Chondrocyte (in vitro differentiated cells): ENCODE measurements around the gene TRDMT1. TPM values are rescaled to one million over a fixed set of nuclear protein-coding genes. Genes with fewer than 3 reads are reported as not detected.

Experiments
- DNase-seq: peaks from one replicate; pipeline ENCODE4 v3.0.0; 2021; ENCODE audit warnings: mixed read lengths, low spot score
- H3K27ac Mint-ChIP-seq: one replicate; pipeline ENCODE4 v1.8.0; 2021; ENCODE audit warnings: mild to moderate bottlenecking, moderate library complexity, mixed read lengths; ENCODE audit not compliant: unreplicated experiment
- H3K27me3 Mint-ChIP-seq: 2 replicates; pipeline ENCODE4 v1.8.0; 2021; ENCODE audit warnings: low read depth, mixed read lengths
- H3K36me3 Mint-ChIP-seq: 2 replicates; pipeline ENCODE4 v1.8.0; 2021; ENCODE audit warnings: low read depth, mixed read lengths
- H3K4me1 Mint-ChIP-seq: 2 replicates; pipeline ENCODE4 v1.8.0; 2021; ENCODE audit warnings: low read depth, mild to moderate bottlenecking, mixed read lengths
- H3K4me3 Mint-ChIP-seq: one replicate; pipeline ENCODE4 v1.8.0; 2021; ENCODE audit warnings: mild to moderate bottlenecking, moderate library complexity, mixed read lengths; ENCODE audit not compliant: unreplicated experiment
- H3K9me3 Mint-ChIP-seq: 2 replicates; pipeline ENCODE4 v1.8.0; 2021; ENCODE audit warnings: low read depth, mixed read lengths
- total RNA-seq: library from RNA; stranded (reverse); gene quantifications from 3 replicates; pipeline ENCODE4 v1.2.1, GENCODE V29; 2021
- TF ChIP-seq, protein P1 (sequence below): fragments of 200-600 bp; sonication (generic); IDR thresholded peaks from 2 replicates; pipeline ENCODE4 v1.5.0; 2021; ENCODE audit warnings: antibody characterized with exemption, mild to moderate bottlenecking, moderate library complexity

TRDMT1 gene
- total RNA-seq, 1 donor from 2014 or later, result 4.7 TPM

GRCh38 chr10:17140386-17140761 is 61.1 kb downstream of the TRDMT1 start:
- no peak overlapping the region for H3K27ac Mint-ChIP-seq
- DNase-seq, result no peak
- no peak overlapping the region for H3K4me3 Mint-ChIP-seq

DNA sequence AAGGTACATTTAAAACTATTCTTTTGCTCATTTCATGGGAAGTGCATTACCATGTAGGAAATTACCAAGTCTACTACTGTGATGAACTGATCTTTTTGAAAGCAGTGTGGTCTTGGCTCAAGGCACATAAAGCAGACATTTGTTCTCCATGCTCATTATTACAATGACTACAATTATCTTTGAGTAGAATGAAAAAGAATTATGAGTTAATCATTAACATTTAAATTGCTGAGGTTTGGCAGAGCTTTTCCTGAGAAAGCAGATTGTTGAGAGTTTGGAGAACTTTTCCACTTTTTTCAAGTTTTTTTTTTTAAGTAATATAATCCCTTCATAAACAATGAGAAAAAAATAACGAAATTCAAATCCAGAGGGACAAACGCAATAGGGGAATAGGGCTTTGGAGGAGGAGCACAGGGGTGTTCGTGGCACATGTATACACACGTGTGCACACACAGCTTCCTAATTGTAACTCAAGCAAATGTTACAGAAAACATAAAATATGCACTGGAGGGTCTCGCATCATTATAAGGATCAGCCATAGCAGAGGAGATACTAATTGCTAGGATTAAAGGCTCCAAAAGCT is 62.9 kb downstream of the TRDMT1 start:
- H3K27ac Mint-ChIP-seq, result no peak overlapping the region
- peaks cover 2% of the 10 kb centered on the region for H3K36me3 Mint-ChIP-seq
- DNase-seq, result no peak
- H3K9me3 Mint-ChIP-seq, result peaks cover 4% of the 10 kb centered on the region
- no peaks in the 10 kb centered on the region for H3K27me3 Mint-ChIP-seq
- peaks cover 18% of the 10 kb centered on the region for H3K4me1 Mint-ChIP-seq
- TF ChIP-seq, protein P1, sequence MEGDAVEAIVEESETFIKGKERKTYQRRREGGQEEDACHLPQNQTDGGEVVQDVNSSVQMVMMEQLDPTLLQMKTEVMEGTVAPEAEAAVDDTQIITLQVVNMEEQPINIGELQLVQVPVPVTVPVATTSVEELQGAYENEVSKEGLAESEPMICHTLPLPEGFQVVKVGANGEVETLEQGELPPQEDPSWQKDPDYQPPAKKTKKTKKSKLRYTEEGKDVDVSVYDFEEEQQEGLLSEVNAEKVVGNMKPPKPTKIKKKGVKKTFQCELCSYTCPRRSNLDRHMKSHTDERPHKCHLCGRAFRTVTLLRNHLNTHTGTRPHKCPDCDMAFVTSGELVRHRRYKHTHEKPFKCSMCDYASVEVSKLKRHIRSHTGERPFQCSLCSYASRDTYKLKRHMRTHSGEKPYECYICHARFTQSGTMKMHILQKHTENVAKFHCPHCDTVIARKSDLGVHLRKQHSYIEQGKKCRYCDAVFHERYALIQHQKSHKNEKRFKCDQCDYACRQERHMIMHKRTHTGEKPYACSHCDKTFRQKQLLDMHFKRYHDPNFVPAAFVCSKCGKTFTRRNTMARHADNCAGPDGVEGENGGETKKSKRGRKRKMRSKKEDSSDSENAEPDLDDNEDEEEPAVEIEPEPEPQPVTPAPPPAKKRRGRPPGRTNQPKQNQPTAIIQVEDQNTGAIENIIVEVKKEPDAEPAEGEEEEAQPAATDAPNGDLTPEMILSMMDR, result no peak
- H3K4me3 Mint-ChIP-seq, result no peak overlapping the region

More at GRCh38 chr10:17140386-17140761, 61.1 kb downstream of the TRDMT1 start:
- H3K27me3 Mint-ChIP-seq, result no peaks in the 10 kb centered on the region
- H3K36me3 Mint-ChIP-seq, result peaks cover 2% of the 10 kb centered on the region
- H3K9me3 Mint-ChIP-seq, result peaks cover 4% of the 10 kb centered on the region
- TF ChIP-seq, protein P1, result no peak
- H3K4me1 Mint-ChIP-seq, result peaks cover 15% of the 10 kb centered on the region

GRCh38 chr10:17134737-17135260 is 66.7 kb downstream of the TRDMT1 start:
- H3K36me3 Mint-ChIP-seq, result peaks cover 2% of the 10 kb centered on the region
- no peak overlapping the region for H3K27ac Mint-ChIP-seq
- no peak overlapping the region for H3K4me3 Mint-ChIP-seq
- DNase-seq, result no peak
- TF ChIP-seq, protein P1, result no peak
- peaks cover 5% of the 10 kb centered on the region for H3K4me1 Mint-ChIP-seq
- no peaks in the 10 kb centered on the region for H3K9me3 Mint-ChIP-seq
- no peaks in the 10 kb centered on the region for H3K27me3 Mint-ChIP-seq

DNA sequence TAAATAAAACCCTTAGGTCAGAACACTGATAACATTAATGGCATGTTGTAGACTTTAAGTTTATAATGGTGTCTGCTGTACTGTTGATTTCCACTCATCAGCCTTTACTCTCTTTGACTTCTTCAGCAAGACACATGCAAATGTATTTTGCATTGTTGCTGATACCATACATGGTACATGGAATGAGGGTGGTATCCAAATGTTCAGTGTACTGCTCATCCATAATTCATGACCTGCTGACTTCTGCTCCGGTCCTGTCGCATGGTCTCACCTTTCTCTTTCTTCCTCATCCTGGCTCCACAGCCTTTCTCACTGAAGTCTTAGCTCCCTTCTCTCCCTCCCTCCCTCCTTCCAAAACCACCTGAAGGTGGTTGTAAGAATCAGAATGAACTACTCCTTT is 67.2 kb downstream of the TRDMT1 start:
- DNase-seq, result no peak
- Mint-ChIP-seq H3K4me1 (peaks cover 5% of the 10 kb centered on the region), H3K27me3 (no peaks in the 10 kb centered on the region)

DNA sequence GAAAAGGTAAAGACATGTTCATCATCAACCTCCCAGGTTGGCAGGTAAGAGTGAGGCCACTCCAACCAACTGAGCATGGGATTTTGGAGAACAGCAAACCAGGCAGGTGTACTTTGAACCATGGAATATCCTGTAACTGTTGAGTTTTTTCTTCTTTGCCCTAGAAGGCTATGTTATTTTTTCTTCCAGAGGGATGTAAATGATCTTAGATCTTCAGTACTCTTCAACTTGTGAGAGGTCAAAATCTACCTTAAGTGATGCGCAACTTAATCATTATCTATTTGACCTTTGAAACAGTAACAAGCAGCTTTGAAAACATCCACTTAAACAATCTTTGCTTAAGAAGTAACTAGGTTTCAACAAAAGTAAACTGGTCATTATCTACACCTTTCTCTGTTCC is 71.7 kb downstream of the TRDMT1 start, which contains the start of gene CUBN:
CUBN (minus strand) TSS at position 71 of the 400 bp plus-strand sequence; CDS start at position 25, 46 bp downstream.
- H3K27me3 Mint-ChIP-seq, result no peaks in the 10 kb centered on the region

More for the DNA sequence above, 67.2 kb downstream of the TRDMT1 start:
- Mint-ChIP-seq H3K27ac (no peak overlapping the region), H3K36me3 (peaks cover 2% of the 10 kb centered on the region), H3K9me3 (no peaks in the 10 kb centered on the region), H3K4me3 (no peak overlapping the region)
- TF ChIP-seq, protein P1, result no peak

More for the DNA sequence above, 71.7 kb downstream of the TRDMT1 start, which contains the start of gene CUBN:
- H3K4me1 Mint-ChIP-seq, result peaks cover 4% of the 10 kb centered on the region
- H3K36me3 Mint-ChIP-seq, result no peaks in the 10 kb centered on the region
- no peak within 1 kb of the TSS for H3K27ac Mint-ChIP-seq
- H3K9me3 Mint-ChIP-seq, result no peaks in the 10 kb centered on the region
- no peak for DNase-seq
- H3K4me3 Mint-ChIP-seq, result no peak within 1 kb of the TSS
- TF ChIP-seq, protein P1, result no peak
